HG03095 (cell line): ENCODE measurements around the gene CNTN4.

Source experiments
- ATAC-seq: cut with Tn5 transposase; IDR thresholded peaks from one replicate; pipeline ENCODE4 v1.9.1; 2021; ENCODE audit warnings: moderate library complexity; ENCODE audit not compliant: unreplicated experiment

CNTN4 gene

DNA sequence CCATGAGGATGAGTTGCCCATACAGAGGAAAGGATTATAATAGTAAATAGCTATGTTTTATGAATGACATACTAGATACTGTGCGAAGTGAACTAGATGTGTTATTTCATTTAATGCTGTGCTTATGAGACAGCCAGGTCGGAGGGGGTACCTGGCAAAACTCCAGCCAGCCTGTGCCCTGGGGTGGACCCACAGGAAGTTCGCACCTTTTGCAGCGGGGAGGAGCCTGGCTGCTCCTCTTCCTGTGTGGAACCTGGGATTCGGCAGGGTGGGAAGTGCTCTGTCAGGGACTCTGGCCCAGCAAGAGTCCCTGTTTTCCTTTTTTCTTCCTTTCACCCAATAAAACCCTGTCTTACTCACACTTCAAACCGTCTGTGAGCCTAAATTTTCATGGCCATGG, 559.3 kb downstream of the CNTN4 start:
- ATAC-seq: no peak

DNA sequence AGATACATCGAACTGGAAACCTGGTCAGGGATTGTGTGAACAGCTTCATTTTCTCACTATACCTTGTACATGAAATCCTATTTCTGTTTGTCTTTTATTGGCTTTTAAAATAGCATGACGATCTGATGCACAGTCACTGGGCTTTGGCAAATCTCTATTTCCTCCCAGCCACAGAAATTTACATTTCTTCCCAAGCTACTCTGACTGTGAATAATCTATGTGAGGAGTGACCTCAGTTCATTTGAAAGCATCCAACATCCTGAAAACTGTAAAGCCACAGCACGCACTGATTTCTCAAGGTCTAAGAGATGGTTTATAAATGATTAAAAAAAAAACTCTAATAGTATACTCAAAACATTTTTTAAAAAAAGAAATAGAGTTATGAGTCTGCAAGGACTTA, 561.2 kb downstream of the CNTN4 start:
- ATAC-seq: no peak

- no peak for ATAC-seq
These were observed 562.4 kb downstream of the CNTN4 start for GRCh38 chr3:2661078-2661477.

DNA sequence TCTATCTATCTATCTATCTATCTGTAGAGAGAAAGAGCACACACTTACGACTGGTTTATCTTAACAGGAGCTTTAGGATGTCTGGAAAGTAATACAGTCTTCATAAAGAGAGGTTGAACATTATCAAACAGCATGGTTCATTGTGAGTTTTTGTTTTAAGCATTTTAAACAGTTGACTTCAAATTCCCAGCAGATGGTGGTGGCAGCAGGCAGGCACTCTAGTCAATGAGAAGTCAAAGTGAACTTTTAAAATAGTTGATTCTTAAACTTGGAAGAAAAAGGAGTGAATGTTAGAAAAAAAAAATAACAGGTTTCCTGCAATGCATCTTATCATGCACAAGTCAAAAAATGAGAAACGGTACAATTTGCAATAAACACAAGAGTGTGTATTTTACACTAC, 578.8 kb downstream of the CNTN4 start:
- no peak for ATAC-seq

DNA sequence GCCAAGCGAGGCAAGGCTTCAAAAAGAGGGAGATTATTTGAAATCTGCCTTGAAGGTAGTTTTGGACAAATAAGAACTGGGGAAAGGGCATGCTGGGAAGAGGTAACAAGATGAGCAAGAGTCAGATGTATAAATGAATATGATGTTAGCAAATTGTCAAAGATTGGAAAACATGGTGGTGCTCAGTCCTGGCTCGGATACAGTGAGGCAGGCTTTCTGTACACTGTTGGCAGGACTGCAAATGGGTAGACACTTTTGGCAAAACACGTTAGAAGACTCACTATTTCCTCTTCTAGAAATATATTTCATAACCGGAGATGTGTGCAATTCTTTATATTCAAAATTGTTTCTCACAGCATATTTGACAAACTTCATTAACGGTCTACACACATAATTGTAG, 581.6 kb downstream of the CNTN4 start:
- no peak for ATAC-seq

GRCh38 chr3:2684046-2684445, 585.4 kb downstream of the CNTN4 start:
- no peak for ATAC-seq

GRCh38 chr3:2686816-2687502, 588.3 kb downstream of the CNTN4 start:
- ATAC-seq: no peak

DNA sequence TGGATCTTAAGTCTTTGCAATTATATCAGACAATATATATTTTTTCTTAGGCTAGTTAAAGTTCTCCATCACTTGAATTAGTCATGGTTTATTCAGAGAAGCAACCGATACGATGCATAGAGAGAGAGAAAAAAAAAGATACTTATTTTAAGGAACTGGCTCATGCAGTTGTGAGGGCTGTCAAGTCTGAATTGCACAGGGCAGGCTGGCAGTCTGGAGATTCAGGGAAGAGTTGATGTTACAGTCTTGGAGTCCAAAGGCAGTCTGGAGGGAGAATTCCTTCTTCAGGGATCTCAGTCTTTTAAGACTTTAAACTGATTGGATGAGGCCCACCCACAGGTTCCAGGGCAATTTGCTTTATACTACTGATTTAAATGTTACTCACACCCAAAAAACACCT, 598.9 kb downstream of the CNTN4 start:
- no peak for ATAC-seq

GRCh38 chr3:2701471-2701870, 602.8 kb downstream of the CNTN4 start:
- no peak for ATAC-seq

GRCh38 chr3:2706144-2706835, 607.6 kb downstream of the CNTN4 start:
- ATAC-seq: no peak

DNA sequence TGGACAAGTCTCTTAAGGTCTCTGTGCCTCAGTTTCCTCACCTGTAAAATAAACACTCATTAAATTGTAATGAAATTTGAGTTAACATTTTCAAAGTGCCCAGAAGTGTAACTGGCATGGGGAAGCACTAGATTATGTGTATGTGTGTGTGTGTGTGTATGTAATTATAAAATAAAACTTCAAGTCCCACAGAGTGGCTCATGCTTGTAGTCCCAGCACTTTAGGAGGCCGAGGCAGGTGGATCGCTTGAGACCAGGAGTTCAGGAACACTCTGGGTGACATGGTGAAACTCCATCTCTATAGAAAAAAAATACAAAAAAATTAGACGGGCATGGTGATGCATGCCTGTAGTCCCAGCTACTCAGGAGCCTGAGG, 608.2 kb downstream of the CNTN4 start:
- no peak for ATAC-seq

- no peak for ATAC-seq
These were observed 612.4 kb downstream of the CNTN4 start for GRCh38 chr3:2711081-2711480.

- ATAC-seq: no peak
These were observed 615.3 kb downstream of the CNTN4 start for GRCh38 chr3:2713923-2714322.

DNA sequence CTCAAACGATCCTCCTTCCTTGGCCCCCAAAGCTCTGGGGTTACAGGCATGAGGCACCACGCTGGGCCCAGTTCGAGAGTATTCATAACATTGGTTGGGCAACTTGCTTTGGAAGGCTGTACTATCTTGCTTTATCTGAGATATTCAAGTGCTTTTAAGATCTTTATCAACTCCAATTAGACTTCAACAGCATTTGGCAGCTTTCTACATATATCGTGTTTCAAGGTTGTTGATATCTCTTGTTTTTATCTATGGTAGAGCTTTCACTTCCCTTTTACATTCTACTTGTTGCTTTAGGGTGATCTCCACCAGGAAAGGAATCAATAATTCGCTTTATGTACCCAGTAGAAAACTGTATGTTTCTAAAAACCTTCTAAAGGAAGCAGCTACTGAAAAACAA, 616.2 kb downstream of the CNTN4 start:
- ATAC-seq: no peak

DNA sequence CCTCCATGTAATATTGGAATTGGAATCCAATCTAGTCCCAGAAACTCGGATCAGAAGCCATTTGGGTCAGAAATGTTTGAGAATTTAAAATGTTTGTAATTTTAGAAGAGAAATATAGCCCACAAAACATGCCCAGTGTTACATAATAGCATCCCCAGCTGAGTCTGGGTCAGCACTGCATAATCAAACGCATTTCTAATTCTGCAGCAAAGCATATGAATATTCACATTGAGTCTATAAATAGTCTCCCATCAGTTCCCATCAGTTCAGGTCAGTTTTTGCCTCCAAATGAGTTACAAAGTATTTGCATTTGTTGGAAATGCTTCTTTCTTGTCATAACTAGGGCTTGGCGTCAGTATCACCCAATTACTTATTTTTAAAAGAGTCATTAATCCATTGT, 628.4 kb downstream of the CNTN4 start:
- ATAC-seq: no peak

DNA sequence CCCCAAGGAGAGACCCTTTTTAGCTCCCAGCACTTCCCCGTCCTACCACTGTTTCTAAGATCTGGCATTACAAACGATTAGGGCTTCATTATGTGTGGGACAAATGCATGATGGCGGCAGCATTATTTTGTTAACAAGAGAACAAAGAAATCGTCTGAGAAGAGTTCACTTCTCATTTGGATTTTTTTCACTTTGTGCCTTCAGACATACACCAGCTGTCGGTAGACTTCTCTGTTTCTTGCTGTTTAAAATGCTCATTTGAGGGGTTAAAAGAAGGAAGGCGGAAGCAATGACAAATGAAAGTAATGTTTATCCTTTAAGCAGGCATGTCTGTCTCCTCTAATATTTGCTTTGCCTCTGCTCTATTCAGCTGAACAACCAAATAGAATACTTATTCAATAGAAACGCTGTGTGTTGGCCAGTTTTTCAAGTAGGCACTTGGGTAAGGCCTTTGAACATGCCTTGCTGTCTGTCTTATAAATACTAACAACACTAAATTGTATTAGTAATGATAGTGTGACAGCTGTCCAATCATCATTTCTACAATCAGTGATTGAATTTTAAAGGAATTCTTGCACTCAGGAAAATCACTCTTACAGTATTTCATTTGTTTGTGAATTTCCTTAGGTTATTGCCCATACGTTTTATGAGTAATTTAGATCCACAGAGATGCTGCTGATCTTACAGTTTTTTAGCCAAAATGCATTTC, 629.1 kb downstream of the CNTN4 start:
- no peak for ATAC-seq

DNA sequence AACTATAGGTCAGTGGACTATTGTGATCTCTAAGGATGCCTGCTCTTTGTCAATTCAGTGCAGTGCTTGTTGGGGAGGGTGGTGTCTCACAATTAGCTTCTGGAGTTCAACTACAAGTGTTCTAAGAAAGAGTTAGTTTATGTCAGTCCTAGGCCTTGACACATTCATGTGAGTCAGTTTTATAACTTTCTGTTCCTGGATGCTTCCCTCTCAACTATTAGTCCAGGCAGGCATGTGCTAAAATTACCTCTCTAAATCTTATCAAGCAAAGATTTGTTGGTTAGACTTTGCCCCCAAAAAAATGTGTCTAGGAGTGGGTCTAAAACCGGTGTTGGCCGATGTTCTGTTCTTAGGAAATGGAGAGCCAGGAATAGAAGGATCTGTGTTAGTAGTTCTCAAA, 633.2 kb downstream of the CNTN4 start:
- no peak for ATAC-seq

DNA sequence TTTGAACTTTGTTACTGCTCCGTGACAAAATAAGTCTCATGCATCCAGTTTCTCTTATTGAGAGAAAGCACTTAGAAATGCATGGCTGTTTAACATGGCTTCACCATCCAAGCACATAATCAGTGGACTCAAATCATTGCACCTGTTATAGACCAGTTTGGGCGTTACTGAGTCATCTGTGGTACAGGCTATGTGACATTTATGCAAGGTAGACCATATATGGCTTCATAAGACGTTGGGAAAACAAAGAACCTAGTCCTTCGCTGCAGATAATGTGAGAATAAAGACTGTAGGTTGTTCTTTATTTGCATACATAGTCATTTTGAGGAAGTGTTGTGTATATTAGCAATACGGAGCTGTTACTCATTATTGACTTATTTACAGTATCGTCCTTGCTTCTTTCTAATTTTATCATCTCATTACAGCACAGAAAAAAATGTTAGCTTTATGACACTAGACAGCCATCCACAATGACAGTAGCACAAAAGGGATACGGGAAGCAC, 636.8 kb downstream of the CNTN4 start:
- no peak for ATAC-seq

- no peak for ATAC-seq
These were observed 642.9 kb downstream of the CNTN4 start for GRCh38 chr3:2741516-2741915.

DNA sequence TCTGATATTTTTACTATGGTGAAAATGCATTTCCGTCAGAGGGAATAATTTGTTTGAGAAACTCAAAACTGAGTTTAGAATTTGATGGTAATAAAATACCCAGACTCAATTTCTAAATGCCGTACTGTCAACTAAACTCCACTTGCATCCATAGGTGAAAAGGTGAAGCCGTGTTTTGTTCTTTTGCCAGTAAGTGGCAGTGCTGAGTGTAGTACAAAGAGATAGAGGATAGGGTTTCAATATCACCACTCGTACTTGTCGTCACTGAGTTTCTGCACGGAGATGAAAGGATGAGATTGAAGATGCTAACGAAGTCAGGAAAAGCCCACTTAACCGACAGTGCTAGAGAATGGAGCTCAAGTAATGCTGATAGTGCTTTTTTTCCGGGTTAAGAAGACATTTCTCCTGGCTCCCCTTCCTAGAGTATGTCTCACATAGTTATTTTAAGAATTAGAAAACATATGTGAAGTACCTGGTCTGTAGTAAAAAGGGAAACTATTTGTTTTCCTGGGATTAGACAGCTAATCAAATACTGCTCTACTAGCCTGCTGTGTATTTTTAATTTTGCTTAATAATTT, 666.4 kb downstream of the CNTN4 start:
- ATAC-seq: peak; percentile 73

- no peak for ATAC-seq
These were observed 671.8 kb downstream of the CNTN4 start for GRCh38 chr3:2770451-2770850.

DNA sequence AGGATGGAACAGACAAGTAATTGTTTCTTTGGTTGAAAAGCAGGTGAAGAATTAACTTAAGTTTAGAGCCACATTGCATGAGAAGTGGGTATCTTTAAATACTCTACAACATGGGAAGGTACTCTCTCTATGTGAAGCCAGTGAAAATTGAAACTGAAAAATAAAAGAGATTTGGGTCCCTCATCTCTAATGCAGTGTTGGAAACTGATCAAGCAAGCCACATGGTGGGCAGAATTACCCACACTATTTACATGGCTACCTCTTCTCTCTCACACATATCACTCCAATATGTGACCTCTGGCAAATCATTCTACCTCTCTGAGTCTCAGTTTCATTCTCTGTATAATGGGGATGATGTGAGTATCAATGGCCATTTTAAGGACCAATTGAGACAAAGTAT, 672.5 kb downstream of the CNTN4 start:
- no peak for ATAC-seq
